SH-SY5Y (cell line): ENCODE measurements around the gene EIF2B2.

Source experiments
- GATA2 ChIP-seq: IDR thresholded peaks from 2 replicates; pipeline ENCODE4 v1.6.1; 2011; ENCODE audit warnings: mild to moderate bottlenecking, low read depth, low read length
- GATA3 ChIP-seq: IDR thresholded peaks from 2 replicates; pipeline ENCODE4 v1.6.1; 2011; ENCODE audit warnings: low read depth, mild to moderate bottlenecking, low read length, moderate library complexity

DNA sequence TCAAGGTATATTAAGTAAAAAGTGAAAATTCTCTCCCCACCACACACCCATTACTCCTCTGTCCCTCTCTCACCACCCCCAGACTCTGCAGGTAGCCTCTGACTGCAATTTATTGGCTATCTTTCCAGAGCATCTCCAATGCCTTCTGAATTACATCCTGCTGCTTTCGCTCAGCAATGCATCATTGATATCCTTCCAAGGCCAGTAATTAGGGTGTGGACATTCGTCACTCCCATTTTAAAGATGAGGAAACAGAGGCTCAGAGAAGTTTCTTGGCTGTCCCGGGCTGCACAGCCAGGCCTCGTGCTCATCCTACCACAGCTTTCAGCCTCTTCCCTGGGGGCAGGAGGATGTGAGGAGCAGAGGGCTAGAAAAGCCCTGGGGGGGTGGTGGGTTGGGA lies 23.7 kb upstream of the EIF2B2 start:
- TF ChIP-seq GATA2 (peak; percentile 92), GATA3 (peak; percentile 85; the same call in 1 of the 2 replicates)
